Stimulated activated CD8-positive, alpha-beta memory T cell treated with anti-CD3 and anti-CD28 coated beads, Interleukin-15, amount 100 ng/mL, for 48 hours (primary cell): ENCODE data around the gene RUSF1.
"Not testable (repeated sequence)": the region's sequence is repeated elsewhere in the genome, so short reads cannot be mapped to it uniquely, and the experiment has no call there.

ENCODE experiments used
- DNase-seq, 2 donors: peaks; one replicate each; pipeline ENCODE4 v3.0.0-alpha.2; 2020; ENCODE audit warnings: low read depth in 2 of 2

The RUSF1 gene

DNA sequence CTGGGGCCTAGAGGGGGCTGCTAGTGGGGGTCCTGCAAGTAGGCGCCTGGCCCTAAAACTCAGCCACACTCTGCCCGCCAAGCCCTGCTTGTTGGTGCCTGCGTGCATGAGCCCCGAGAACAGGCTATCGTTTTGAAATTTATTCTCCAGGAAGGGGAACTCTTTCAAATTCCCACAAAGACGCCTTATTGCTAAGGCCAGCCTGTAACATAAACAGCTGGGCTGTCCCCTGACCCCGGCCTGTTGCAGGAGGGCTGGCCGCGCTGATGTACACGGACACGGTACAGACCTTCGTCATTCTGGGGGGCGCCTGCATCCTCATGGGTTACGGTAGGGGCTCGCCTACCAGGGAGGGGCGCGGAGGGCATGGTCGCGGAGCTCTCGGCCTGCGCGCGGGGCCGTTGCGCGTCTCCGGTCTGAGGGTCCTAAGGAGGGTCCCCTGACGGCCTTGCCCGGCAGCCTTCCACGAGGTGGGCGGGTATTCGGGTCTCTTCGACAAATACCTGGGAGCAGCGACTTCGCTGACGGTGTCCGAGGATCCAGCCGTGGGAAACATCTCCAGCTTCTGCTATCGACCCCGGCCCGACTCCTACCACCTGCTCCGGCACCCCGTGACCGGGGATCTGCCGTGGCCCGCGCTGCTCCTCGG, 21.0 kb downstream of the RUSF1 start:
- DNase-seq: no peak

GRCh38 chr16:31486045-31486444, 22.1 kb downstream of the RUSF1 start:
- DNase-seq: no peak

- DNase-seq: no peak
Measured at GRCh38 chr16:31485571-31485970, 22.6 kb downstream of the RUSF1 start.

DNA sequence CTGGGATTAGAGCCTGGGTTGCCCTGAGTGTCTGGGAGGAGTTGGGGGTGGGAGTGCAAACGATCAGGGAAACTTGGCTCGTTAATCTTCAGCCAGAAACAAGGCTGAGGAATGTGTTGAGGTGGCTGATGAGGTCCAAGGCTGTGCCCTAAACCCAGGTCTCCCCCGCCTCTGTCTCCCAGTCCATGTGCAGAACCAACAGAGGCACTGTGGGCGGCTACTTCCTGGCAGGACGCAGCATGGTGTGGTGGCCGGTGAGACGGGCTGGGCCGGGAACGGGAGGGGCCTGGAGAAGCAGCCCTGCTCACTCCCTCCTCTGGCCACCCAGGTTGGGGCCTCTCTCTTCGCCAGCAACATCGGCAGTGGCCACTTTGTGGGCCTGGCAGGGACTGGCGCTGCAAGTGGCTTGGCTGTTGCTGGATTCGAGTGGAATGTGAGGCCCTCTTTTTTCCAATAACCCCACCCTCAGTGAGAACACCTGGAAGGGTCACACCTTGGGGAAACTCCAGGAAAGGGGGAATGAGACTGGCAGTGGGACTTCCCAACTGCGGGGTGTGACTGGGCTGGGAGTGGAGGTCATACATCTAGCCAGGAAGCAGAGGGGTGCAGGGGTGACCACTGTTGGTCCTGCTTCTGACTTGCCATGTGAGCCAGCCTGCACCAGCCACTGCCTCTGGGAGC, 23.6 kb downstream of the RUSF1 start:
- DNase-seq: no peak

- not testable (repeated sequence) for DNase-seq
Measured at GRCh38 chr16:31484048-31484447, 24.1 kb downstream of the RUSF1 start.

DNA sequence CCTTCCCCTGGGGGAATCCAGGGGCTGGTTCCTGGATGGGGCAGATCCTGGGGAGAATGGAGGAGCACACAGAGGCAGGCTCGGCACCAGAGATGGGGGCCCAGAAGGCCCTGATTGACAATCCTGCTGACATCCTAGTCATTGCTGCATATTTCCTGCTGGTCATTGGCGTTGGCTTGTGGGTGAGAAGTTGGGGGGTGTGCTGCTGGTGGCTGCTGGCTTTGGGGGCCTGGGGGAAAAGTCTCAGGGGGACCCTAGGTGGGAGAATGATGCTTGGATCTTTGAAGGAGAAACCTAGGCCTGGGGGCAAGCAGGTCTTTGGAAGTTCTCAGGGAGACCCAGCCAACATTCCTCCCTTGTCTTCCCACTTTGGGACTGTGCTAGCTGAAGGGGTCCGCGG, 25.1 kb downstream of the RUSF1 start, which contains the start of gene SLC5A2:
TSS of gene SLC5A2 (plus strand) at position 43 of the 400 bp plus-strand sequence. CDS start at position 57, 14 bp downstream.
- no peak for DNase-seq

- DNase-seq: no peak
Measured at GRCh38 chr16:31480851-31481536, 27.2 kb downstream of the RUSF1 start.

- no peak for DNase-seq
Measured at GRCh38 chr16:31479751-31480150, 28.4 kb downstream of the RUSF1 start.

GRCh38 chr16:31478956-31479355, 29.2 kb downstream of the RUSF1 start:
- no peak for DNase-seq

- DNase-seq: peak in 1 of 2 donors; percentile 39
Measured at GRCh38 chr16:31477220-31478216, 30.7 kb downstream of the RUSF1 start.

GRCh38 chr16:31476303-31477219, 31.6 kb downstream of the RUSF1 start:
- DNase-seq: peak; percentile 73 to 78

DNA sequence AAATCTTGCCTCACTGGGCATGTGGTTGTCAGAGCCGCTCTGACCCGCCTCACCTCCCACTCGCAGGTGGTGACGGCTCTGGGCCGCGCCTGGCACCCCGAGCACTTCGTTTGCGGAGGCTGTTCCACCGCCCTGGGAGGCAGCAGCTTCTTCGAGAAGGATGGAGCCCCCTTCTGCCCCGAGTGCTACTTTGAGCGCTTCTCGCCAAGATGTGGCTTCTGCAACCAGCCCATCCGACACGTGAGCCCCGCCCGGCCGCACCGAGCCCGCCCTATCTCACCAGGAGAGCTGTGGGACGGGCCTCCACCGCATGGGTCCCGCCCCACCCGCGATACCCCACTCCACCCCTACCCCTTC, 32.3 kb downstream of the RUSF1 start:
- no peak for DNase-seq

DNA sequence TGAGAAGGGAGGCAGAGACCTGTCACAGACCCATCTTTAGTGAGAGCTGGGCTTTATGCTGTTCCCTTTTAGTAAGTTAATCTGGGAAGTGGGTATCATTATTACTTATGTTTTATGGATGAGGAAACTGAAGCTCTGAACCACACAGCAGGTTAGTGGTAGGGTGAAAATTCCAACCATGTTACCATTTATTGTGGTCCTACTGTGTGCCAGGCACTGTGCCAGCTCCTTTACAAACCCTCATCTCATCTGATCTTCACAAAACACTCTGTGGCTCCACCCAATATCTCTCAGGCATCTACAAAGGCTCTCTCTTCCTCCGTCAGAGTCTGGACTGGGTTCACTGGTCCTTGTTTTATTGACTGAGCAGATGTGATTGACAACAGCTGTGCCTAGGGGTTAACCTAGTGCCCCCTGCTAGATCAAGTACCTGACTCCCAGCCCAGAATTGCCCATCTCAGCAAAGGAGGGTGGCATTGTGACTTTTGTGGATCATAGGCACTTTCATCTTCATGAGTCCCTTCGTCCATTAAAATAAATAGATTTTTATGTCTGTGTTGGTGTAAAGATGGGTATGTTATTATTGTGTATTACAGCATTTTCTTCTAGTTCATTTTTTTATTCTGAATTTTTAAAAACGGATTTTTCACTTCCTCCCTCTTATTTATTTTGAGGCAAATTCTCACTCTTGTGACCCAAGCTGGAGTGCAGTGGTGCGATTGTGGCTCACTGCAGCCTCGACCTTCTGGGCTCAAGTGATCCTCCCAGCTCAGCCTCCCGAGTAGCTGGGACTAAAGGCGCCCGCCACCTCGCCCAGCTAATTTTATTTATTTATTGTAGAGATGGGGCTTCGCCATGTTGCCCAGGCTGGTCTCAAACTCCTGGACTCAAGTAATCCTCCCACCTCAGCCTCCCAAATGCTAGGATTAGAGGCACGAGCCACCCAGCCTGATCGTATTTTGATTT, 33.1 kb downstream of the RUSF1 start:
- DNase-seq: no peak

- DNase-seq: no peak
Measured at GRCh38 chr16:31474173-31474714, 33.9 kb downstream of the RUSF1 start.

DNA sequence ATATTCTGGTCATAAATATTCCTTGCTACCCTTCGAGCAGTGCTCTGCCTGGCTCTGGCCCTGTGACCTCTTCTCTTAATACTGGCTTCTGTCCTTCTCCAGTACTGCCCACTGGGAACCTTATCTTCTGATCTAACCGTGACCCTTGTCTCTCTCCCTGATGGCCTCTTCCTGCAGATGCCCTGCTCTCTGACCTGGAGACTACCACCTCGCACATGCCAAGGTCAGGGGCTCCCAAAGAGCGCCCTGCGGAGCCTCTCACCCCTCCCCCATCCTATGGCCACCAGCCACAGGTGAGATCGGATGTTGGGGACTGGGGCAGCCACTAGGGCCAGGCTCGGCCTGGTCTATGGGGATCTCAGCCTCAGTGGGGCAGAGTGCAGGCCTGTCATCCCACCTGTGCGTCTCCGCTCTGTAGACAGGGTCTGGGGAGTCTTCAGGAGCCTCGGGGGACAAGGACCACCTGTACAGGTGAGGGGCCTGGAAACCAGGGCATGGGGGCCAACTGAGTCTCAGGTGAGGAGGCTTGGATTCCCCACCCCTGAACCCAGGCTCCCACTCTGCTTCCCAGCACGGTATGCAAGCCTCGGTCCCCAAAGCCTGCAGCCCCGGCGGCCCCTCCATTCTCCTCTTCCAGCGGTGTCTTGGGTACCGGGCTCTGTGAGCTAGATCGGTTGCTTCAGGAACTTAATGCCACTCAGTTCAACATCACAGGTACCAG, 34.8 kb downstream of the RUSF1 start:
- DNase-seq: no peak

DNA sequence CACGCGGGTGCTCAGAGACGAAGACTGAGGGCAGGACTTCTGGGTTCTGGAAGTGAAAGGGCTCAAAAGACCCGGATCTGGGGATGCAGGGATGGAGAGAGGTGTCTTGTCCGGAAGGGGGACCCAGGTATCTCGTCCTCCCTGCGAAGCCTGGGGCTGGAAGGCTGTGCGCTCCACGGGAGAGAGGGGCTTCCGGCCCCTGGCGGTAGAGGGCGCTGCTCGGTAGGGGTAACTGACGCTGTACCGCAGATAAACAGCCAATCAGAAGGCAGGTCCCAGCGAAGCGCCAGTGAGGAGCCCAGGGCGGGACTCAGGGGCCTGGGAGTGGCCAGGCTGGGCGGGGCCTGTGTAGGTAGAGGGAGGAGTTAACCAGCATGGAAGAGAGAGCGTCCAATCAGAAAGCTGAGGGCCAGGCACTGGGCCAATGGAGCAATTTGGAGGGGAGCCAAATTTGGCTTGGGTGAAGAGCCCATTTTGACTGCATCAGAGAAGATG, 35.4 kb downstream of the RUSF1 start:
- peak in 1 of 2 donors; percentile 36 for DNase-seq

DNA sequence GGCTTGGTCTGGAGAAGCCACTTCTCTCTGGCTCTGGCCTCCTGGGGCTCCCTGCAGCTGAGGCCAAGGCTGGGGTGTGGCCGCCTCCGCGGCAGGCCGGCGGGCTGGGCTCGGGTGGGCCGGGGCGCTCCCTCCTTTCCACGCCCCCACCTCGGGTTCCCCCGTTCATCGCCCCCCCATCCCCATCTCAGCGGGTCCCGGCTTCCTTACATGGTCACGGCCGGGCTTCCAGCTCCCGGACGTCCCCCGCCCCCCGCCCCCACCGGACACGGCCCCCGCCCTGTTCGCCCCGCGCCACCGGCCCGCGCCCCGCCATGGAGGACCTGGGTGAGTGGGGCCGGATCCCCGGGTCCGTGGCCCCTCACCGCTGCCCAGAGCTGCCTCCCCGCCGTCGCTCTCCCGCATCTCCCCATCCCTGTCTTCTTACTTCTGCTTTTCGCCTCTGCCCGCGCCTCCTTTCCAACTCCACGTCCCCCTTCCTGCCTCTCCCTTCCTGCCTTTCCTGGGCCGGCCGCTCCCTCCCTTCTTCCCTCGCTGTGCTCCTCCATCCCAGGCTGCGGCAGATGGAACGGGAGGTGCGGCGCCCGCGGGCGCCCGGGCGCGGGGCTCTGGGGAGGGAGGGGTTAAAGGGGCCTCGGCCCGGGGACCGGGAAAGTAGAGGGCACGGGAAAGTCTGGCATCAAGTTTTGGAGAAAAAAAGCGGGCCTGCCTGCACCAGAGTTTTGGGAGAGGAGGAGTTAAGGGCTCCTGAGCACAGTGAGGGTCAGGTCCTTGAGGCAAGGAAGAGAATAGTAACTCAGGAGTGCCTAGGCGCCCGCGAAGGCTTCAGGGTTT, 36.1 kb downstream of the RUSF1 start, which contains the start of gene TGFB1I1:
TSS of gene TGFB1I1 (plus strand) at position 278 of the 834 bp plus-strand sequence. CDS start at position 315, 37 bp downstream.
- DNase-seq: no peak
